Erythroblast (primary cell): ENCODE data around the gene DUSP16.

Experiments used
- GATA1 ChIP-seq: IDR thresholded peaks from 2 replicates; pipeline ENCODE4 v1.6.1; 2011; ENCODE audit warnings: low read depth, mild to moderate bottlenecking, control low read depth, low read length, moderate library complexity
- POLR2A ChIP-seq: IDR thresholded peaks from 2 replicates; pipeline ENCODE4 v1.6.1; 2011; ENCODE audit warnings: mild to moderate bottlenecking, low read length

DNA sequence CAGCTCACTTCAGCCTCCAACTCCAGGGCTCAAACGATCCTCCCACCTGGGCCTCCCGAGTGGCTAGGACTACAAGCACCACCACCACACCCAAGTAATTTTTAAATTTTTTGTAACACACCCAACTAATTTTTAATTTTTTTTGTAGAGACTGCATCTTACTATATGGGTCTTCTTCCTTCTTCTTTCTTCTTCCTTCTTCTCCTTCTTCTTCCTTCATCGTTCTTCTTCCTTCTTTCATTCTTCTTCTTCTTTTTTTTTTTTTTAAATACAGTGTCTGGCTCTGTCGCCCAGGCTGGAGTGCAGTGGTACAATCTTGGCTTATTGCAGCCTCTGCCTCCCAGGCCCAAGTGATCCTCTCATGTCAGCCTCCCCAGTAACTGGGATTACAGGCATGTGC lies 48.0 kb upstream of the DUSP16 start:
- TF ChIP-seq POLR2A (no peak), GATA1 (no peak)
